Sciatic nerve (tissue), 2 donors: ENCODE data around the gene TRAPPC14. TPM values are rescaled to one million over a fixed set of nuclear protein-coding genes. Genes with fewer than 3 reads are reported as not detected.
A peak's percentile ranks its signal among the peaks of the same experiment; 100 is the strongest.
"Not testable (repeated sequence)": the region's sequence is repeated elsewhere in the genome, so short reads cannot be mapped to it uniquely, and the experiment has no call there.

Experiments used
- ATAC-seq: fragments of 200-7000 bp; cut with Tn5 transposase; one replicate; pipeline ENCODE4 v1.9.1; 2020; ENCODE audit warnings: mild to moderate bottlenecking, moderate library complexity
- DNase-seq: peaks from one replicate; pipeline ENCODE4 v3.0.0-alpha.2; 2020; ENCODE audit warnings: low spot score
- intact Hi-C: fragments of 100-400 bp; cut with DNase I; formaldehyde crosslinking; loops from one replicate; pipeline ENCODE4 v1.14.2; 2022
- total RNA-seq: library from RNA; stranded (reverse); fragmentation: NEBNext Ultra II Directional; extraction: Animal tissue kit (Norgen Biotek cat#: 25700); gene quantifications from one replicate; pipeline ENCODE4 v1.2.1, GENCODE V29; 2021
- donor health status: DM: no; HTN: no; CAD: no.
- donor health status: DM: no; HTN: no; CAD: no.

The TRAPPC14 gene
- total RNA-seq, 1 donor from 2014 or later = 15.4 TPM

- intact Hi-C loops = no loop called here
- no peak for ATAC-seq
- no peak for DNase-seq
These were observed 2.0 kb downstream of the TRAPPC14 start for GRCh38 chr7:100156331-100157068.

DNA sequence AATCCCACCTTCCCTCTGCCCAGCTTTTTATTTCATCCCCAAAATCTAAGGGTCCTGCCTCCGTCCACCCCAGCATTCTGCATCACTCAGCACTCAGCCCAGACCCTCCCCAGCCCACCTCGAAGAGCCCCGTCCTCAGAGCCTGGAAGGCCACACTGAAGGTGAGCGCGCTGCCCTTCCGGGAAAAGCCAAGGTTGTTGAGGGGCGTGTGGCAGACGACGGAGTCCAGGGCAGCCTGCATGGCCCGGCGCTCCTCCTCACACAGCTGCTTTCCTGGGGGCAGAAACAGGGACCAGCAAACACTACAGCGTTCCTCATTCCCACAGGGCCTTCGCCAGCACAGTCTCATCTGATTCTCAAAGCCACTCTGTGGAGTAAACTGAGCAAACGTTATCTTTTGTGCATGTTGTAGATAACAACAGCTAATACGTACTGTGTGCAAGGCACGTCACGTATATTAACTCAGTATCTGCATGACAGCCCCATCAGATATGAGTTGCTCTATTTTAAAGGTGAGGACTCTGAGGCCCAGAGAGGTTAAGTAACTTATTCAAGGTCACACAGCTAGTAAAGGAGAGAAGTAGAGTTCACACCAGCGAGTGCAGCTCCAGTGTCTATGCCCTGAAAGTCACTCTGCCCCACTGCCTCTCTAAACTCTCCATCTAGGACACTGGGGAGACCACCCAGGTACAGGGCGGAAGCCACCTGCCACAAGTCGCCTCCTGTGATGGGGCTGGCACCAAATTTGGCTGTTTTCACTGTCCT, 2.8 kb downstream of the TRAPPC14 start:
- ATAC-seq = no peak
- intact Hi-C loops = no loop called here
- no peak for DNase-seq

GRCh38 chr7:100154651-100155491, 3.7 kb downstream of the TRAPPC14 start:
- ATAC-seq (no peak), DNase-seq (no peak)
- intact Hi-C loops = no loop called here

- DNase-seq (no peak), ATAC-seq (no peak)
- intact Hi-C loops = no loop called here
These were observed 4.6 kb downstream of the TRAPPC14 start for GRCh38 chr7:100153708-100154535.

- DNase-seq (no peak), ATAC-seq (no peak)
- intact Hi-C loops = no loop called here
These were observed 5.4 kb downstream of the TRAPPC14 start for GRCh38 chr7:100152937-100153666.

DNA sequence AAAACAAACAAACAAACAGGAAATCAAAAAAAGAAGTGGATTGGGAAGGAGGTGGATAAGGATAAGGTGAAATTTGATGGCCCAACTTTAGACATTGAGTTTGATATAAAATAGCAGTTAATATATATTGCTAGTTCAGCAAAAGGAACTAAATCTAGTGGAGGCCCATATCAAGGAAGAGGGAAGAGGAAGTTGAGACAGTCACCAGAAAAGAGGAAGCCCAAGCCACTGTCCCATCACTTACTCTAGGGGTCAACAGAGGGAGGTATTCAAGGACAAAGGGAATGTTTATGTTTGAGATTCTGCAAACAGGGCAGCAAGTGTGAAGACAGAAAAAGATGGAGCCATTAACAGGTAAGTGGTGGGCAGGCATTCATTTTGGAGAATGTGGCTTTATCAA, 6.1 kb downstream of the TRAPPC14 start:
- intact Hi-C loops = no loop called here
- DNase-seq = no peak
- no peak for ATAC-seq

DNA sequence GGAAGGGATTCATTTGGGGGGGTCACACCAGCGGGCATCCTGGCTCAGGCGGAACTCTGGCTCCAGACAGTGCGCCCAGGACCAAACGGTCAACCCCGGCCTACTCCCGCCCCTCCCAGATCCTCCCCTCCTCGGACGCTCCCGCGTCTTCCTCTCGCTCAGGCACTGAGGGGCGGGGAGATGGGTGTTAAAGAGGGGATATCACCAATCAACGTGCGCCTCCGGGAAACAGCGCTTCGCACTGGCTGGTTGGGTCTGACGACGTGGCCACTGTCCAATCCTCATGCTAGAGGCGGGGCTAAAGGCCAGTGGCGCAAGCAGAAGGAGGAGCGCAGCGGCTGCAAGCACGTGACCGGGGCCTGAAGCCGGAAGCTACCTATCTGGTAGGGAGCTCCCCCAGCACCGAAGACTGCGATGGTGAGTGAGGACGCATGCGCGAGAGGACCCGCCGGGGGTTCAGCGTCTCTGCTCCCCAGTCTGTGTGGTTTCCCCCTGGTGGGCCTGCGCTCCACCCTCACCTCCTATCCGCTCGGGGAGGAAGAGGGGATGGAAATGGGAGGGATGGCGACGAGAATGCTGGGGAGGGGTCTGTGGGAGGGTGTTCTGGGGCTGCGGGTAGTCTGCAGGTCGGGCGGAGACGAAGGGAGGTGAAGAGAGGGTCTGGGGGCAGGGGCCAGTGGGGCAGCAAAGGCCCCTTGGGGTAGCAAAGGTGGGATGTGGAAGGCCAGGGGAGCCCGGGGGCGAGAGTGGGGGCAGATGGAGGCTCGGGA, 9.8 kb downstream of the TRAPPC14 start, which contains the start of gene LAMTOR4:
LAMTOR4 (plus strand) TSS at position 360 of the 770 bp plus-strand sequence; CDS start at position 415, 55 bp downstream.
- DNase-seq = peak; percentile 99
- intact Hi-C loops = no loop called here
- peak; percentile 99 for ATAC-seq

GRCh38 chr7:100148225-100148558, 10.3 kb downstream of the TRAPPC14 start:
- intact Hi-C loops = no loop called here
- DNase-seq (no peak), ATAC-seq (no peak)

- intact Hi-C loops = no loop called here
- no peak for ATAC-seq
These were observed 11.2 kb downstream of the TRAPPC14 start for GRCh38 chr7:100147278-100147677.

GRCh38 chr7:100146350-100146749, 12.2 kb downstream of the TRAPPC14 start:
- intact Hi-C loops, DNase-seq, ATAC-seq: not testable (repeated sequence)

More at GRCh38 chr7:100147278-100147677, 11.2 kb downstream of the TRAPPC14 start:
- DNase-seq = no peak

DNA sequence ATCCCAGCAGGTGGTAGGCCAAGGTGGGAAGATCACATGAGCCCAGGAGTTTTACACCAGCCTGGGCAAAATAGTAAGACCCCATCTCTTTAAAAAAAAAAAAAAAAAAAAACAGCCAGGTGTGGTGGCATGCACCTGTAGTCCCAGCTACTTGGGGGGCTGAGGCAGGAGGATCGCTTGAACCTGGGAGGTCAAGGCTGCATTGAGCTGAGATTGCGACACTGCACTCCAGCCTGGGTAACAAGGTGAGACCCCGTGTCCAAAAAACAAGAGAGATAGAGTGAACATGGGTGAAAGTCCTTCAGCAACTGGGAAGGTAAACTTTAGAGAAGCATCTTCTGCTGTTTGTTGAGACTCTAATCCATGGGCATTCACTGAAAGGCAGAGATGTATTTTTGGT, 16.1 kb downstream of the TRAPPC14 start:
- ATAC-seq = no peak
- intact Hi-C loops = no loop called here
- no peak for DNase-seq

- intact Hi-C loops = no loop called here
- DNase-seq (no peak), ATAC-seq (no peak)
These were observed 17.0 kb downstream of the TRAPPC14 start for GRCh38 chr7:100141555-100141949.

DNA sequence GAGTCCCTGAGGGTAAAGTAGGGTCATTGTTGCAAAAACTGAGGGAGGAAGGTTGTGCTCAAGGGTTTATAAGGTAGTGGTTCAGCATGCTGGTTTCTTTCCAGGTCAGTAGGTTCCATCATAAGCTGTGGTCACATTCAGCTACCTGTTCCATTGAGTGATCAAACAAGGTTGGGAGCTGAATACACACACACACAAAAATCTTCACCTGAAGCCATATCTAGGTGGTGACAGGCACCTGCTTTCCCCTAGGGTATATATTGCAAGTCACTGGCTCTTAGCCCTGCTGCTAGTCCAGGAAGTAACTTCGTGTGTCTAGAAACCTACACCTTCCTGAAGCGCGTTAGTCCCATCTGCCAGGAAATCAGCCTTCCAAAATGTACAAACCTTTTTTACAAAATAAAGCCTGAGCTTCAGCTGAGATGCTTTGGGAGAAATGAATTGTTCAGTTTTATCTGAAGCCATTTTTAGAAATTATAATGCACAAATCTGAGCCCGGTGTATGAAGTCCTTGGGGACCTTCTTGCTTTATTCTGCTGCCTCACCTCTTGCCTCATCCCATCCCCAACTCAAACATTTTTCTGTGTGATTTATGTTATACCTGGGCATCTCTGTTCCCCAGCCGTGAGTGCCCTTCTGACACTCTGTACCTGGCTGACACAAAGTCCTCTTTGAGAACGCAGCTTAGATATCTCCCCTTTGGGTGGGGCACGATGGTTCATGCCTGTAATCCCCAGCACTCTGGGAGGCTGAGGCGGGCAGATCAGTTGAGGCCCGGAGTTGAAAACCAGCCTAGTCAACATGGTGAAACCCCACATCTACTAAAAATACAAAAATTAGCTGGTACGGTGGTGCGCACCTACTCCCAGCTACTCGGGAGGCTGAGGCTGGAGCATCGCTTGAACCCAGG, 20.4 kb downstream of the TRAPPC14 start:
- DNase-seq (no peak), ATAC-seq (no peak)
- intact Hi-C loops = loop anchor here (10.0 kb wide), 1 partner anchor 67 kb away; no protein-coding TSS in a partner anchor

DNA sequence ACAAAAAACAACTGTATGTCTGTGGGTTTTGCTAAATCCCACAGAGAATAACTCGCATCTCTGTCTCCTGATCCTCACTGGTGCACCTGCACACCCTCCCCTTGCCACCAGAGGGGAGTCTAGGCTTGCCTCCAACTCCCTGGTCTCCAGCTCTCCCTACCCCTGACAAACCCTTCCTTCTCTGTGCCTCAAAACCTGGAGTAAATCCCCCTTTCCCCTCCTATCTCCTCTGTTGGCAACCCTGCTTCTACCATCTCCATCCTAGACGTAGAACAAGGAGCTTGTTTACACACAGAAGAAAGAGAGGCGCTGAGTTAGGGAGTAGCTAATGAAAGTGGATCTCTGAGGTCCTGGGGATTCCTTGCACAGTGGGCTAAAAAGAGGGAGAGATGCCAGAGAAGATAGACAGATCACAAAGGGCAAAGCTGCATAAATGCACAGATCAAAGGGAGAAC, 25.8 kb downstream of the TRAPPC14 start:
- ATAC-seq (peak; percentile 80), DNase-seq (no peak)
- intact Hi-C loops = loop anchor here (10.0 kb wide), 1 partner anchor 72 kb away; no protein-coding TSS in a partner anchor

GRCh38 chr7:100132126-100132525, 26.4 kb downstream of the TRAPPC14 start:
- intact Hi-C loops = loop anchor here (10.0 kb wide), 1 partner anchor 73 kb away; no protein-coding TSS in a partner anchor
- DNase-seq = no peak
- no peak for ATAC-seq
